Thyroid gland (tissue), 4 donors: ENCODE results near the gene VPS72. TPM values are rescaled to one million over a fixed set of nuclear protein-coding genes. Genes with fewer than 3 reads are reported as not detected.

ENCODE experiments used
- DNase-seq, 2 donors: peaks; one replicate each; pipeline ENCODE4 v3.0.0-alpha.2; 2019
- H3K27ac ChIP-seq, 3 donors: fragments of 200-600 bp; sonication (generic); 1 replicate in 2 of 3; 2 replicates in 1 of 3; pipeline ENCODE4 v1.5.1; 2016 to 2019; ENCODE audit warnings: mild to moderate bottlenecking in 1 of 3, moderate library complexity in 1 of 3
- H3K27me3 ChIP-seq: fragments of 200-600 bp; sonication (generic); one replicate; pipeline ENCODE4 v1.5.1; 2019
- H3K36me3 ChIP-seq, 2 donors: fragments of 200-600 bp; sonication (generic); one replicate each; pipeline ENCODE4 v1.5.1; 2016 to 2019
- H3K4me1 ChIP-seq, 2 donors: fragments of 200-600 bp; sonication (generic); one replicate each; pipeline ENCODE4 v1.5.1; 2017 to 2019
- H3K4me3 ChIP-seq, 3 donors: fragments of 200-600 bp; sonication (generic); replicated peaks in 1 of 3; 1 replicate in 2 of 3; 2 replicates in 1 of 3; pipeline ENCODE4 v1.5.1; 2016; ENCODE audit warnings: mild to moderate bottlenecking in 1 of 3
- H3K9me3 ChIP-seq: fragments of 200-600 bp; sonication (generic); one replicate; pipeline ENCODE4 v1.5.1; 2017
- CTCF ChIP-seq, 6 experiments: fragments of 200-600 bp in 3 of 6; fragments of 450-650 bp in 3 of 6; sonication (generic) in 3 of 6; IDR thresholded peaks; one replicate each; pipeline ENCODE4 v1.5.1; 2016 to 2019; ENCODE audit warnings: antibody characterized with exemption in 6 of 6, mild to moderate bottlenecking in 2 of 6, inconsistent platforms in 1 of 6, moderate library complexity in 1 of 6
- POLR2A ChIP-seq, 2 donors: fragments of 450-650 bp; IDR thresholded peaks; one replicate each; pipeline ENCODE4 v1.6.1; 2017; ENCODE audit warnings: antibody characterized with exemption in 2 of 2, mild to moderate bottlenecking in 2 of 2, moderate library complexity in 1 of 2
- WGBS, 2 donors: methylation state at CpG; one replicate each; pipeline ENCODE4 v1.1.5; 2017; 5-methylcytosine and 5-hydroxymethylcytosine counted together
- intact Hi-C: fragments of 100-400 bp; cut with DNase I; formaldehyde crosslinking; loops from one replicate; pipeline ENCODE4 v1.15.1; 2023
- total RNA-seq, 4 donors: library from RNA; depleted of rRNA; stranded (reverse); fragments of >200 nt; gene quantifications; one replicate each; pipeline ENCODE4 v1.2.3, GENCODE V29; 2016

VPS72 gene
- total RNA-seq, 4 donors from 2014 or later: 36.9 to 47.5 (median 39.9) TPM

GRCh38 chr1:151128800-151129199 is 61.2 kb downstream of the VPS72 start:
- no peak for DNase-seq
- TF ChIP-seq POLR2A (IDR thresholded peaks at IDR 0.05) (no peak), CTCF (IDR thresholded peaks at IDR 0.05) (no peak)
- H3K4me1 ChIP-seq: peaks cover 7 to 10% of the 10 kb centered on the region in 2 donors
- intact Hi-C loops: no loop called here
- no peaks in the 10 kb centered on the region for H3K27me3 ChIP-seq
- no peaks in the 10 kb centered on the region for H3K36me3 ChIP-seq
- no peaks in the 10 kb centered on the region for H3K9me3 ChIP-seq
- no peak overlapping the region for H3K27ac ChIP-seq
- 74 to 78% methylated on average over 6 of the region's 6 CpGs for WGBS, 2 donors
- no peak overlapping the region for H3K4me3 ChIP-seq

Other genes with a start within 250 kb of the VPS72 start
- 100 to 1,000 TPM; 158 to 183 (median 171) TPM for gene CERS2, start 215.4 kb downstream of the VPS72 start, total RNA-seq
- 10 to 100 TPM in 2 of 4 donors, 1 to 10 TPM in 2; 5.8 to 14.9 (median 10.0) TPM for gene ANXA9, start 207.9 kb downstream of the VPS72 start, total RNA-seq
- 100 to 1,000 TPM in 1 of 4 donors, 10 to 100 TPM in 3; 50.9 to 103 (median 90.4) TPM for gene MINDY1, start 183.3 kb downstream of the VPS72 start, total RNA-seq
- 10 to 100 TPM; 66.0 to 79.0 (median 76.3) TPM for gene PRUNE1, start 181.7 kb downstream of the VPS72 start, total RNA-seq
- 10 to 100 TPM in 1 of 4 donors, 1 to 10 TPM in 3; 4.0 to 16.8 (median 5.0) TPM for gene BNIPL, start 153.6 kb downstream of the VPS72 start, total RNA-seq
- gene C1orf56, start 142.4 kb downstream of the VPS72 start, total RNA-seq: 10 to 100 TPM in 3 of 4 donors, 1 to 10 TPM in 1; 7.8 to 22.6 (median 14.8) TPM
- gene CDC42SE1, start 130.6 kb downstream of the VPS72 start, total RNA-seq: 10 to 100 TPM; 64.9 to 95.3 (median 82.2) TPM
- gene MLLT11, start 129.8 kb downstream of the VPS72 start, total RNA-seq: 1 to 10 TPM in 2 of 4 donors, under 1 TPM in 2; 0.46 to 1.6 (median 1.2) TPM
- gene GABPB2, start 119.4 kb downstream of the VPS72 start, total RNA-seq: 10 to 100 TPM; 14.9 to 22.2 (median 18.3) TPM
- gene SEMA6C, start 43.6 kb downstream of the VPS72 start, total RNA-seq: 1 to 10 TPM; 2.5 to 5.9 (median 3.4) TPM
- 1 to 10 TPM; 2.2 to 4.2 (median 2.4) TPM for gene TNFAIP8L2, start 33.5 kb downstream of the VPS72 start, total RNA-seq
- gene LYSMD1, start 24.3 kb downstream of the VPS72 start, total RNA-seq: 10 to 100 TPM; 13.4 to 19.7 (median 15.7) TPM
- gene SCNM1, start 24.1 kb downstream of the VPS72 start, total RNA-seq: 10 to 100 TPM; 13.2 to 44.5 (median 24.5) TPM
- not detected for gene TMOD4, start 14.2 kb downstream of the VPS72 start, total RNA-seq
- 10 to 100 TPM; 53.4 to 74.5 (median 57.8) TPM for gene PIP5K1A, start 8.4 kb upstream of the VPS72 start, total RNA-seq
- 100 to 1,000 TPM in 2 of 4 donors, 10 to 100 TPM in 2; 77.1 to 110 (median 96.5) TPM for gene PSMD4, start 64.5 kb upstream of the VPS72 start, total RNA-seq
- gene ZNF687, start 92.1 kb upstream of the VPS72 start, total RNA-seq: 10 to 100 TPM; 24.2 to 38.0 (median 33.7) TPM
- 100 to 1,000 TPM in 3 of 4 donors, 10 to 100 TPM in 1; 93.1 to 110 (median 107) TPM for gene PI4KB, start 137.2 kb upstream of the VPS72 start, total RNA-seq
- 10 to 100 TPM; 36.0 to 69.9 (median 58.4) TPM for gene RFX5, start 157.1 kb upstream of the VPS72 start, total RNA-seq
- 100 to 1,000 TPM; 151 to 513 (median 310) TPM for gene SELENBP1, start 182.5 kb upstream of the VPS72 start, total RNA-seq
- 100 to 1,000 TPM; 154 to 283 (median 226) TPM for gene PSMB4, start 209.4 kb upstream of the VPS72 start, total RNA-seq